ENCODE data around the gene PEAK1. TPM values are rescaled to one million over a fixed set of nuclear protein-coding genes. Genes with fewer than 3 reads are reported as not detected.
"Not testable (repeated sequence)": the region's sequence is repeated elsewhere in the genome, so short reads cannot be mapped to it uniquely, and the experiment has no call there.

Gene PEAK1
- total and polyA plus RNA-seq, 9 of the 15 experiments (the other 6 are each of a cell fraction or from before 2014, with no cell fraction given) = 0.99 to 22.4 (median 10.8) TPM

DNA sequence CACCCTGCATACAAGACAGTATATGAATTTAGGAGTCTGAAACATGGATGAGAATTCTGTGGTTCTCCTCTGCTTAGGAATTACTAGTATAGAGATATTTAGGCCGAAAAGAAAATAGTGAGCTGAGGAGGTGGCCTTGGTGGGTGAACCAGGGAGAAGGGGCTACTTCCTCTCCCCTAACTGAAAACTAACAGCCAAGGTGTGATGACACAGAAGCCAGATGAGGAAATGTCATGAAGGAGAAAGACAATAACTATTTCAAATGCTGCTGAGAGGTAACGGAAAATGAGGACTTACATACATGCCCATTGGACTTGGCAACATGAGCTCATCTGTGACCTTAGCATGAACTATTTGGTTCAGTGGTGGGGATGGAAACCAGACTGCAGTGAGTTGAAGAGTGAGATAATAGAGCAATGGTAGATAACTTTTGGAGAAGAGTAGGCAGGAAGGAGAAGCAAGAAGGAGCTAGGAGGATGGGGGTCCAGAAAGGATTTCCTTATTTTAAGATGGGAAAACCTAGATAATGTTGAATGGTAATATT lies 234.6 kb downstream of the PEAK1 start (continued):
- TF ChIP-seq TOE1 (IDR thresholded peaks at IDR 0.05; ENCODE audit: borderline replicate concordance) (no peak), TOE1 (CRISPR knock-in tag; IDR thresholded peaks at IDR 0.05; ENCODE audit: borderline replicate concordance, low read depth) (no peak), ZBTB7A (IDR thresholded peaks at IDR 0.05; ENCODE audit: borderline replicate concordance, control insufficient read depth, low read depth, low read length) (no peak), CCAR2 (IDR thresholded peaks at IDR 0.05; ENCODE audit: low read depth, low read length) (no peak), ZNF699 (CRISPR knock-in tag; IDR thresholded peaks at IDR 0.05; ENCODE audit: insufficient replicate concordance) (no peak), SPI1 (IDR thresholded peaks at IDR 0.05; ENCODE audit: borderline replicate concordance, low read depth, low read length) (no peak), NRF1 (conservative IDR thresholded peaks at IDR 0.05 in 1 of 2, IDR thresholded peaks at IDR 0.05 in 1 of 2) (no peak), ZNF282 (CRISPR knock-in tag; IDR thresholded peaks at IDR 0.05) (no peak)
- TF ChIP-seq, protein P1, sequence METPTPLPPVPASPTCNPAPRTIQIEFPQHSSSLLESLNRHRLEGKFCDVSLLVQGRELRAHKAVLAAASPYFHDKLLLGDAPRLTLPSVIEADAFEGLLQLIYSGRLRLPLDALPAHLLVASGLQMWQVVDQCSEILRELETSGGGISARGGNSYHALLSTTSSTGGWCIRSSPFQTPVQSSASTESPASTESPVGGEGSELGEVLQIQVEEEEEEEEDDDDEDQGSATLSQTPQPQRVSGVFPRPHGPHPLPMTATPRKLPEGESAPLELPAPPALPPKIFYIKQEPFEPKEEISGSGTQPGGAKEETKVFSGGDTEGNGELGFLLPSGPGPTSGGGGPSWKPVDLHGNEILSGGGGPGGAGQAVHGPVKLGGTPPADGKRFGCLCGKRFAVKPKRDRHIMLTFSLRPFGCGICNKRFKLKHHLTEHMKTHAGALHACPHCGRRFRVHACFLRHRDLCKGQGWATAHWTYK (CRISPR knock-in tag; IDR thresholded peaks at IDR 0.05) = no peak
- TF ChIP-seq, protein P2, sequence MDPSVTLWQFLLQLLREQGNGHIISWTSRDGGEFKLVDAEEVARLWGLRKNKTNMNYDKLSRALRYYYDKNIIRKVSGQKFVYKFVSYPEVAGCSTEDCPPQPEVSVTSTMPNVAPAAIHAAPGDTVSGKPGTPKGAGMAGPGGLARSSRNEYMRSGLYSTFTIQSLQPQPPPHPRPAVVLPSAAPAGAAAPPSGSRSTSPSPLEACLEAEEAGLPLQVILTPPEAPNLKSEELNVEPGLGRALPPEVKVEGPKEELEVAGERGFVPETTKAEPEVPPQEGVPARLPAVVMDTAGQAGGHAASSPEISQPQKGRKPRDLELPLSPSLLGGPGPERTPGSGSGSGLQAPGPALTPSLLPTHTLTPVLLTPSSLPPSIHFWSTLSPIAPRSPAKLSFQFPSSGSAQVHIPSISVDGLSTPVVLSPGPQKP (CRISPR knock-in tag; IDR thresholded peaks at IDR 0.05) = no peak
- TF ChIP-seq, protein P3, sequence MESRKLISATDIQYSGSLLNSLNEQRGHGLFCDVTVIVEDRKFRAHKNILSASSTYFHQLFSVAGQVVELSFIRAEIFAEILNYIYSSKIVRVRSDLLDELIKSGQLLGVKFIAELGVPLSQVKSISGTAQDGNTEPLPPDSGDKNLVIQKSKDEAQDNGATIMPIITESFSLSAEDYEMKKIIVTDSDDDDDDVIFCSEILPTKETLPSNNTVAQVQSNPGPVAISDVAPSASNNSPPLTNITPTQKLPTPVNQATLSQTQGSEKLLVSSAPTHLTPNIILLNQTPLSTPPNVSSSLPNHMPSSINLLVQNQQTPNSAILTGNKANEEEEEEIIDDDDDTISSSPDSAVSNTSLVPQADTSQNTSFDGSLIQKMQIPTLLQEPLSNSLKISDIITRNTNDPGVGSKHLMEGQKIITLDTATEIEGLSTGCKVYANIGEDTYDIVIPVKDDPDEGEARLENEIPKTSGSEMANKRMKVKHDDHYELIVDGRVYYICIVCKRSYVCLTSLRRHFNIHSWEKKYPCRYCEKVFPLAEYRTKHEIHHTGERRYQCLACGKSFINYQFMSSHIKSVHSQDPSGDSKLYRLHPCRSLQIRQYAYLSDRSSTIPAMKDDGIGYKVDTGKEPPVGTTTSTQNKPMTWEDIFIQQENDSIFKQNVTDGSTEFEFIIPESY (CRISPR knock-in tag; IDR thresholded peaks at IDR 0.05) = no peak

DNA sequence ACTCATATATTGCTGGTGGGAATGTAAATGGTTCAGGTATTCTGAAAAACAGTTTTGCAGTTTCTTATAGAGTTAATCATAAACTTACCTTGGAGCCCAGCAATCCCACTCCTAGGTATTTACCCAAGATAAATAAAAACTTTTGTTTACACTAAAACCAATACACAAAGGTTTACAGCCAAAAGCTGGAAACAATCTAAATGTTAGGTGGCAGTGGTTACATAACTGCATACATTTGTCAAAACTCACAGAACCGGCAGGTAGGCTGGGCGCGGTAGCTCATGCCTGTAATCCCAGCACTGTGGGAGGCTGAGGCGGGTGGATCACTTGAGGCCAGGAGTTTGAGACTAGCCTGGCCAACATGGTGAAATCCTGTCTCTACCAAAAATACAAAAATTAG lies 235.6 kb downstream of the PEAK1 start:
- intact Hi-C loops (cut with micrococcal nuclease) = loop anchor here (10.0 kb wide), 1 partner anchor 160 kb away; no protein-coding TSS in a partner anchor
- H3K4me3 ChIP-seq; H3K79me2 ChIP-seq (ENCODE audit: control insufficient read depth, insufficient read depth, low read length); H3K9me1 ChIP-seq (ENCODE audit: control insufficient read depth, insufficient read depth, low read length); DNase-seq (ENCODE audit: extremely low read depth in 1 of 4, low spot score in 3 of 4); FAIRE-seq; H3K27ac ChIP-seq (ENCODE audit: extremely low read depth, low read depth, low read length); H3K27me3 ChIP-seq (ENCODE audit: control insufficient read depth in 2 of 2, insufficient read depth in 2 of 2, low read length in 2 of 2); H4K20me1 ChIP-seq (replicated peaks; ENCODE audit: control insufficient read depth, insufficient read depth, low read length); H3K36me3 ChIP-seq (ENCODE audit: control insufficient read depth, insufficient read depth, low read length); H3K9me3 ChIP-seq (replicated peaks; ENCODE audit: control insufficient read depth, insufficient read depth, low read depth, low read length); POLR2A ChIA-PET; H3K9ac ChIP-seq (ENCODE audit: insufficient read depth in 1 of 2, low read depth in 2 of 2, low read length in 2 of 2); in situ Hi-C loops (cut with MboI); H3K4me2 ChIP-seq (ENCODE audit: insufficient read depth, low read length); CTCF ChIA-PET (ENCODE audit: low intra/inter-chr PET ratio); BruUV-seq (replicated peaks); H2AFZ ChIP-seq (ENCODE audit: low read depth, low read length); ATAC-seq: not testable (repeated sequence)
- peaks cover 0 to 25% of the 10 kb centered on the region in 2 experiments; a peak in 3 of 5 replicates for H3K4me1 ChIP-seq (replicated peaks in 1 of 2; ENCODE audit: control insufficient read depth in 2 of 2, insufficient read depth in 2 of 2, low read length in 2 of 2)
- 77% methylated on average over 4 of the region's 4 CpGs for WGBS (ENCODE audit: insufficient coverage, low coverage, missing lambda C conversion rate)

All from K562 (cell line).